H54 (cell line): ENCODE measurements around the gene PRDX5.

Experiments
- DNase-seq: peaks from one replicate; pipeline ENCODE4 v3.0.0; 2011; ENCODE audit warnings: low spot score, mixed read lengths; ENCODE audit not compliant: insufficient read length
- FAIRE-seq: peaks from 3 replicates; lab custom pipeline; 2011; peaks lifted over from hg19 to GRCh38; lab: Jason Lieb, UNC
- POLR2A ChIP-seq: IDR thresholded peaks from 2 replicates; pipeline ENCODE4 v1.6.1; 2011; ENCODE audit warnings: low read depth, mild to moderate bottlenecking, low read length

PRDX5 gene

GRCh38 chr11:64337538-64338249 lies 19.8 kb downstream of the PRDX5 start:
- DNase-seq (no peak), FAIRE-seq (no peak)
- no peak for TF ChIP-seq POLR2A

- FAIRE-seq (no peak), DNase-seq (no peak)
These were observed 20.8 kb downstream of the PRDX5 start for GRCh38 chr11:64338716-64339115.

GRCh38 chr11:64339286-64339685 lies 21.4 kb downstream of the PRDX5 start:
- FAIRE-seq: no peak

More at GRCh38 chr11:64338716-64339115, 20.8 kb downstream of the PRDX5 start:
- TF ChIP-seq POLR2A: no peak

GRCh38 chr11:64339754-64340408 lies 22.0 kb downstream of the PRDX5 start, which contains the start of gene CCDC88B:
Gene CCDC88B, plus strand, starts transcription at chr11:64340204. Its CDS starts 63 bp downstream, at chr11:64340267.
- FAIRE-seq: no peak
- no peak for DNase-seq
- TF ChIP-seq POLR2A: no peak

More at GRCh38 chr11:64339286-64339685, 21.4 kb downstream of the PRDX5 start:
- TF ChIP-seq POLR2A: no peak
- DNase-seq: no peak

- FAIRE-seq (no peak), DNase-seq (no peak)
- TF ChIP-seq POLR2A: no peak
These were observed 22.9 kb downstream of the PRDX5 start for GRCh38 chr11:64340671-64341335.

- DNase-seq (no peak), FAIRE-seq (no peak)
- no peak for TF ChIP-seq POLR2A
These were observed 23.5 kb downstream of the PRDX5 start for GRCh38 chr11:64341429-64341828.

- FAIRE-seq: no peak
- peak; percentile 74 for TF ChIP-seq POLR2A
- peak; percentile 90 for DNase-seq
These were observed 24.2 kb downstream of the PRDX5 start for GRCh38 chr11:64341851-64342791.

- DNase-seq (no peak), FAIRE-seq (no peak)
- TF ChIP-seq POLR2A: no peak
These were observed 25.2 kb downstream of the PRDX5 start for GRCh38 chr11:64342869-64343745.

GRCh38 chr11:64343767-64344559 lies 26.0 kb downstream of the PRDX5 start:
- no peak for TF ChIP-seq POLR2A
- DNase-seq (no peak), FAIRE-seq (no peak)

GRCh38 chr11:64344787-64345186 lies 26.9 kb downstream of the PRDX5 start:
- TF ChIP-seq POLR2A: no peak
- no peak for DNase-seq
- no peak for FAIRE-seq

- no peak for TF ChIP-seq POLR2A
- DNase-seq: no peak
- FAIRE-seq: no peak
These were observed 29.4 kb downstream of the PRDX5 start for GRCh38 chr11:64347193-64347867.
